B cell (primary cell): ENCODE data around the gene EEFSEC.

Source experiments
- EZH2 ChIP-seq: IDR thresholded peaks from 2 replicates; pipeline ENCODE4 v1.6.1; 2012; ENCODE audit warnings: borderline replicate concordance, low read depth, mild to moderate bottlenecking, moderate library complexity, low read length; ENCODE audit not compliant: insufficient read depth, poor library complexity, severe bottlenecking
- TF ChIP-seq, protein P1 (sequence below): fragments of 200-600 bp; IDR thresholded peaks from one replicate; pipeline ENCODE4 v1.8.0; 2022; ENCODE audit warnings: antibody characterized with exemption, mild to moderate bottlenecking

DNA sequence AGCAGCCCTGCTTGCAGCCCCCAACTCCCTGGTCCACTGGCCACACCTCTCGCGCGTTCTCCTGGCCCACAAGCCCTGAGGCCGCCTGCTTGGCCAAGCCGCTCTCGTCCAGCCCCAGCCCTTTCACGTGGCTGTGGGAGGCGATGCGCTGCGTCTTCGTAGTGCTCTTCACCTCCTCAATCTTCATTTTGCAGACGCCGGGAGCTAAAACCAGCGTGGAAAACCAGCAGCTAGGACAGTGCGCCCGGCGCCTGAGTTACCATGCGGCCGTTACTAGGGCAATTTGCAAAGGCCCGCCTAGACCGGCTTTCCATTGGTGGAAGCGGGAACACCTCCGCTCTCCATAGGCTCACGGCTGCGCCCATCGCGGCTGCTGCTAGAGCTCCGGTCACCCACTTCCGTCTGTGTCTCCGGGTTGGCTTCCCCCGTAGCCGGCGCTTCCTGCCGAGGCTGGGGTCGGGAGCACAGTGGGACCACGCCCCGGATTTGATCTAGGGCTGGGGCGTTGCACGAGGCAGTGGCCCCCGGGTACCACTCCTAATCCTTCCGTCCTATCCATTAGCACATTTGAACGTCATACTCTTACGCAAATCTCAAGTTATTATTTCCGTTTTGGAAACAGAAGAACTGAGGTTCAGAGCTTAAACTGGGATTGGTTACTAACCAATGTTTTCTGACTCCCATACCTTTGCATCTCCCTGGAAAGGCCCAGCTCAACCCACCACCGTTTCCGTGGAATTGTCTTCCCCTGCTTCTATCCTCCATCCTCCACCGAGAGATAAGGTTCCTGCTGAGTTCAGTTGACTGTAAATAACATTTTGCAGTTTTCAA, 29.5 kb upstream of the EEFSEC start, which contains the start of gene RUVBL1:
- TF ChIP-seq, protein P1, sequence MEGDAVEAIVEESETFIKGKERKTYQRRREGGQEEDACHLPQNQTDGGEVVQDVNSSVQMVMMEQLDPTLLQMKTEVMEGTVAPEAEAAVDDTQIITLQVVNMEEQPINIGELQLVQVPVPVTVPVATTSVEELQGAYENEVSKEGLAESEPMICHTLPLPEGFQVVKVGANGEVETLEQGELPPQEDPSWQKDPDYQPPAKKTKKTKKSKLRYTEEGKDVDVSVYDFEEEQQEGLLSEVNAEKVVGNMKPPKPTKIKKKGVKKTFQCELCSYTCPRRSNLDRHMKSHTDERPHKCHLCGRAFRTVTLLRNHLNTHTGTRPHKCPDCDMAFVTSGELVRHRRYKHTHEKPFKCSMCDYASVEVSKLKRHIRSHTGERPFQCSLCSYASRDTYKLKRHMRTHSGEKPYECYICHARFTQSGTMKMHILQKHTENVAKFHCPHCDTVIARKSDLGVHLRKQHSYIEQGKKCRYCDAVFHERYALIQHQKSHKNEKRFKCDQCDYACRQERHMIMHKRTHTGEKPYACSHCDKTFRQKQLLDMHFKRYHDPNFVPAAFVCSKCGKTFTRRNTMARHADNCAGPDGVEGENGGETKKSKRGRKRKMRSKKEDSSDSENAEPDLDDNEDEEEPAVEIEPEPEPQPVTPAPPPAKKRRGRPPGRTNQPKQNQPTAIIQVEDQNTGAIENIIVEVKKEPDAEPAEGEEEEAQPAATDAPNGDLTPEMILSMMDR: no peak
- no peak for TF ChIP-seq EZH2
